Activated B cell treated with CpG ODN at 0.5 μM for 24 hours (primary cell): ENCODE data around the gene RFT1. TPM values are rescaled to one million over a fixed set of nuclear protein-coding genes. Genes with fewer than 3 reads are reported as not detected.

Source experiments
- ATAC-seq: fragments of 200-7000 bp; cut with Tn5 transposase; one replicate; pipeline ENCODE4 v1.10.0; 2021; ENCODE audit warnings: low read depth, mild to moderate bottlenecking, moderate library complexity
- CTCF ChIA-PET: fragments of 350-600 bp; sonication (Branson Sonifier 250); formaldehyde crosslinking; loops from one replicate; lab custom pipeline; 2021; ENCODE audit warnings: antibody characterized with exemption; lab: Charles Lee
- POLR2A ChIA-PET: fragments of 350-600 bp; sonication (Branson Sonifier 250); formaldehyde crosslinking; loops from one replicate; lab custom pipeline; 2021; ENCODE audit warnings: antibody characterized with exemption; lab: Charles Lee
- DNase-seq: peaks from one replicate; pipeline ENCODE4 v3.0.0; 2022
- H3K27ac Mint-ChIP-seq: one replicate; pipeline ENCODE4 v1.8.0; 2020; ENCODE audit warnings: mixed read lengths
- H3K27me3 Mint-ChIP-seq: one replicate; pipeline ENCODE4 v1.8.0; 2021; ENCODE audit warnings: mixed read lengths
- H3K36me3 Mint-ChIP-seq: one replicate; pipeline ENCODE4 v1.8.0; 2021; ENCODE audit warnings: low read depth, mixed read lengths
- H3K4me1 Mint-ChIP-seq: one replicate; pipeline ENCODE4 v1.8.0; 2021; ENCODE audit warnings: mixed read lengths
- H3K4me3 Mint-ChIP-seq: one replicate; pipeline ENCODE4 v1.8.0; 2020; ENCODE audit warnings: mild to moderate bottlenecking, mixed read lengths
- H3K9me3 Mint-ChIP-seq: one replicate; pipeline ENCODE4 v1.8.0; 2020; ENCODE audit warnings: mixed read lengths
- CTCF ChIP-seq: fragments of 200-600 bp; IDR thresholded peaks from one replicate; pipeline ENCODE4 v1.8.0; 2022; ENCODE audit warnings: antibody characterized with exemption, mild to moderate bottlenecking
- intact Hi-C: fragments of 100-400 bp; cut with micrococcal nuclease; formaldehyde crosslinking; loops from one replicate; pipeline ENCODE4 v1.15.1; 2024
- total RNA-seq: library from RNA; stranded (reverse); gene quantifications from 2 replicates; pipeline ENCODE4 v1.2.3, GENCODE V29; 2022

Gene RFT1
- total RNA-seq, 1 donor from 2014 or later = 23.6 TPM

- Mint-ChIP-seq H3K36me3 (no peaks in the 10 kb centered on the region), H3K4me1 (no peaks in the 10 kb centered on the region), H3K27me3 (no peaks in the 10 kb centered on the region), H3K27ac (no peak overlapping the region), H3K4me3 (no peak overlapping the region), H3K9me3 (no peaks in the 10 kb centered on the region)
- no peak for TF ChIP-seq CTCF
- POLR2A ChIA-PET = no interaction called here
- CTCF ChIA-PET = interaction anchor here (1.8 kb wide), 1 partner anchor 12 kb away, joined by 5 read pairs; no protein-coding TSS in a partner anchor
- DNase-seq (no peak), ATAC-seq (no peak)
- intact Hi-C loops = no loop called here
Observed at GRCh38 chr3:53146319-53146891, 16.2 kb upstream of the RFT1 start.

- DNase-seq = no peak
- ATAC-seq = no peak
- H3K9me3 Mint-ChIP-seq = no peaks in the 10 kb centered on the region
- no peak overlapping the region for H3K4me3 Mint-ChIP-seq
- no peak for TF ChIP-seq CTCF
- H3K27me3 Mint-ChIP-seq = no peaks in the 10 kb centered on the region
- ChIA-PET CTCF (interaction anchor here (0.8 to 1.8 kb wide), 3 partner anchors 11 to 51 kb away, joined by 3 to 5 read pairs (median 3); no protein-coding TSS in a partner anchor), POLR2A (interaction anchor here (1.7 kb wide), 1 partner anchor 15 kb away, joined by 4 read pairs; the partner anchor contains the start of gene PRKCD)
- no peaks in the 10 kb centered on the region for H3K36me3 Mint-ChIP-seq
- intact Hi-C loops = no loop called here
- H3K27ac Mint-ChIP-seq = no peak overlapping the region
- no peaks in the 10 kb centered on the region for H3K4me1 Mint-ChIP-seq
Observed at GRCh38 chr3:53145713-53146080, 15.5 kb upstream of the RFT1 start.

GRCh38 chr3:53144862-53145712 is 14.9 kb upstream of the RFT1 start:
- ATAC-seq (no peak), DNase-seq (no peak)
- CTCF ChIA-PET = interaction anchor here (0.8 to 1.8 kb wide), 3 partner anchors 10 to 52 kb away, joined by 3 to 5 read pairs (median 3); no protein-coding TSS in a partner anchor
- Mint-ChIP-seq H3K36me3 (no peaks in the 10 kb centered on the region), H3K4me3 (no peak overlapping the region), H3K27ac (no peak overlapping the region), H3K27me3 (no peaks in the 10 kb centered on the region), H3K9me3 (no peaks in the 10 kb centered on the region), H3K4me1 (no peaks in the 10 kb centered on the region)
- intact Hi-C loops = no loop called here
- no peak for TF ChIP-seq CTCF
- POLR2A ChIA-PET = interaction anchor here (1.7 kb wide), 1 partner anchor 15 kb away, joined by 4 read pairs; the partner anchor contains the start of gene PRKCD

- Mint-ChIP-seq H3K27me3 (no peaks in the 10 kb centered on the region), H3K27ac (no peak overlapping the region), H3K4me3 (no peak overlapping the region), H3K4me1 (no peaks in the 10 kb centered on the region), H3K36me3 (no peaks in the 10 kb centered on the region), H3K9me3 (no peaks in the 10 kb centered on the region)
- POLR2A ChIA-PET = interaction anchor here (0.7 to 1.7 kb wide), 2 partner anchors 16 to 36 kb away, joined by 3 to 4 read pairs; partner anchors contain the start of gene PRKCD
- CTCF ChIA-PET = no interaction called here
- intact Hi-C loops = no loop called here
- TF ChIP-seq CTCF = no peak
- DNase-seq (no peak), ATAC-seq (no peak)
Observed at GRCh38 chr3:53144446-53144845, 14.2 kb upstream of the RFT1 start.

GRCh38 chr3:53142986-53143385 is 12.8 kb upstream of the RFT1 start:
- Mint-ChIP-seq H3K4me3 (no peak overlapping the region), H3K27ac (no peak overlapping the region), H3K36me3 (no peaks in the 10 kb centered on the region), H3K4me1 (no peaks in the 10 kb centered on the region), H3K9me3 (no peaks in the 10 kb centered on the region), H3K27me3 (no peaks in the 10 kb centered on the region)
- ChIA-PET CTCF (interaction anchor here (1.3 kb wide), 1 partner anchor 28 kb away, joined by 4 read pairs; no protein-coding TSS in a partner anchor), POLR2A (interaction anchor here (0.6 kb wide), 1 partner anchor 110 kb away, joined by 3 read pairs; no protein-coding TSS in a partner anchor)
- TF ChIP-seq CTCF = no peak
- ATAC-seq (no peak), DNase-seq (no peak)
- intact Hi-C loops = no loop called here
